Stimulated activated CD4-positive, alpha-beta T cell treated with anti-CD3 and anti-CD28 coated beads, Interleukin-12 subunit alpha, Interleukin-12 subunit beta, amount 100 ng/mL, for 48 hours (primary cell): ENCODE data around the gene SHB.

Experiments
- DNase-seq, 3 donors: peaks; one replicate each; pipeline ENCODE4 v3.0.0-alpha.2; 2020; ENCODE audit warnings: low read depth in 2 of 3, low spot score in 1 of 3

The SHB gene

DNA sequence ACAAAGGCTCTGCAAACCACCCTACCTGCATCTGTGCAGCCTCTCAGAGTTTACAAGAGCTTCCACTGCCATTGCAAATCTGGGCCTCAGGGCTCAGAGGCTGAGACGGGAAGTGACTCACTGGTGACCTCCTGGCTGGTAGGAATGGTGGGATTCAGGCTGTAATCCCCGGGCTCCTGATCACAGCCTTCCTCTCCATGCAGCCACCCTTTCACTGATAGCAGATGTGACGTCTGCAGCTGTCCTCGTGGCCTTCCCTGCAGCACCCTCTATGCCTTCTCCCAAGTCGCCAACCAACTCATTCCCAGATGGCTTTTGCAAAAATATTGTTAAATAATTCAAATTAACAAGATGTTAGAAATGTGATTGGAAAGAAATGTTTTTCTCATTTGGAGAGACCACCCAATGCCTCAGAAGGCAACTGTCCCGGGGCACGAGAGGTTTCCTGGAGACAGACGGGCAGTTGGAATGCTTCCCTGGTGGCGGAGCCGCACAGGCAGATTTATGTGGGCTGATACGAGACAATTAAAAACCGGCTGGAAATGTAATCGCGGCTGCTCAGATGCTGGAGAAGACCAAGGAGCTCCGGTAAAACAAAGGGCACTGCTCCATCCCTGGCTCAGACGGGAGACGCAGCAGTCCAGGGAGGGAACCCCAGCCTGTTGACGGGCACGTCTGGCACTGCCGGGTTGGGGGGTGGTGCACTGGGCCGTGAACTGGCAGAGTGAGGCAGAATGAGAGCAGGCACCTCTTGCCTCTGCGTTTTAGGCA is 130.7 kb downstream of the SHB start:
- no peak for DNase-seq

DNA sequence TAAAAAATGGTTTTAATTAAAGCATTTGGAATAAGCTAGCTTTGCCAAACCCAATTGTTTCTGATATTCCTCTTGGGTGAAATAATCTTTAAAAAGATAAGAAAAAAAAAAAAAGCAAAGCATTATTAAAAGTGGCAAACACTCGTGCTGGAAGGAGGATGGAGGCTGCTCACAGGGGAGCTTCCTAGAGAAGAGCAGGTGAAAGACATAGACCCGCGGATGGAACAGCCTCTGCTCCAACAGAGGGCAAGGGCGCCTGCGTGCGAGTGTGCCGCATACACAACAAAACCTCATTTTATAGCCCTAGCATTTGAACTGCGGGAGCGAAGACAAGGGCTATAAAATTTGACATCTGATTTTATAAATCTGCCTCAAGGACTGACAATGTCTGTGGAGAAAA is 131.7 kb downstream of the SHB start:
- no peak for DNase-seq

DNA sequence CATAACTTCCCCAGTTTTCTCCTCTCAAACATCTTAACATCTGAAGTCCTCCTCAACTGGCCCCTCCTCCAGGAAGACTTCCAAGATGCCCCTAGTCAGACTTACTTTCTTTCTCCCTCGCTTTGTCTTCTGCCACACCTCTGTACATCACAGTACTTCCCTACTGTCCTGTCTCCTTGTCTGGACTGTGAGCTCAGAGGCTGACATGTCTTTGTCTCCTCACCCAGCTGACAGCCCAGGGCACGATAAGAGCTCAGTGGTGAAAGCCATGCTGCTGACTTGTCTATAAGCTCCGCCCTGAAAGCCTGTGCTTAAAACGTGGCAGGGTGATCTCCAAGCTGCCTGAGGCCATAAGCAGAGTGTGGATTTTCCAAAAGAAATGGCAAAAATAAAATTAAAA is 132.1 kb downstream of the SHB start:
- DNase-seq, result no peak

- no peak for DNase-seq
Measured at GRCh38 chr9:37936376-37936775, 132.7 kb downstream of the SHB start.

DNA sequence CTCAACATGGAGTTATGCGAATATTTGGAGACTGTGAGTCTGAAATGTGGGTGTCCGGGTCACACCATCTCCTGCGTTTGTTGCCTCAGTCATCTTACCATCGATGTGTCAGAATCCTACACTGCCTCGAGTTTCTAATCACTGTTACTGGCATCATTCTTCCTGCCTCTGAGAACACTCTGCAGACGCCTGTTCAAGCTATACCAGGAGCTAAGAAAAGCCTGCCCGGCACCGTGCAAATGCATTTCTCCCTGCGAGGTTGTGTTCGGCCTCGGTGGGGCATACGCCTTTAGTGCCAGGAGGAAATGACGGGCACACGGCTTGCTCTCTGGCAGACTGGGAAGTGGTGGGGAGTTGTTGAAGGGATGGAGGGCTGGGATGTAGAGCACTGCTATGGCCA is 133.9 kb downstream of the SHB start:
- DNase-seq, result no peak

- DNase-seq, result no peak
Measured at GRCh38 chr9:37931592-37931991, 137.4 kb downstream of the SHB start.

DNA sequence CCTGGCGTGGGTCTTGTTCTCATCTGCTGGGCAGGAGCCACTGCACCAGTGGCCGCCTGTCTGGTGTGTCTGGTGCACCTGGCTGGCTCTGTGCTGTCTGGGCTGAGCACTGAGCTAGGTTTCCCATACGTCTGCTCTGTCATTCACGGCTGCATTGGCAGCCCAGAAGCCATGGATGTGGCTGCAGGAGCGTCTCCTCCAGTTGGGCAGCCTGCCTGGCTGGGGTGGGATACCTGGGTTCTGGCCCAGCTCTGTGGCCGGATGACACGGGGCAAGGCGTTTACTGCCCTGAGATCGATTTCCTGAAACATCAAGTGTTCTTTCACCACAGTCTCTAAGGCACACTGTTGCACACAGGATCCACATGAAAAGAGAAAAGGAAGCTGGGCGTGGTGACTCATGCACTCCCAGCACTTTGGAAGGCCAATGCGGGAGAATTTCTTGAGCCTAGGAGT is 139.6 kb downstream of the SHB start:
- no peak for DNase-seq

DNA sequence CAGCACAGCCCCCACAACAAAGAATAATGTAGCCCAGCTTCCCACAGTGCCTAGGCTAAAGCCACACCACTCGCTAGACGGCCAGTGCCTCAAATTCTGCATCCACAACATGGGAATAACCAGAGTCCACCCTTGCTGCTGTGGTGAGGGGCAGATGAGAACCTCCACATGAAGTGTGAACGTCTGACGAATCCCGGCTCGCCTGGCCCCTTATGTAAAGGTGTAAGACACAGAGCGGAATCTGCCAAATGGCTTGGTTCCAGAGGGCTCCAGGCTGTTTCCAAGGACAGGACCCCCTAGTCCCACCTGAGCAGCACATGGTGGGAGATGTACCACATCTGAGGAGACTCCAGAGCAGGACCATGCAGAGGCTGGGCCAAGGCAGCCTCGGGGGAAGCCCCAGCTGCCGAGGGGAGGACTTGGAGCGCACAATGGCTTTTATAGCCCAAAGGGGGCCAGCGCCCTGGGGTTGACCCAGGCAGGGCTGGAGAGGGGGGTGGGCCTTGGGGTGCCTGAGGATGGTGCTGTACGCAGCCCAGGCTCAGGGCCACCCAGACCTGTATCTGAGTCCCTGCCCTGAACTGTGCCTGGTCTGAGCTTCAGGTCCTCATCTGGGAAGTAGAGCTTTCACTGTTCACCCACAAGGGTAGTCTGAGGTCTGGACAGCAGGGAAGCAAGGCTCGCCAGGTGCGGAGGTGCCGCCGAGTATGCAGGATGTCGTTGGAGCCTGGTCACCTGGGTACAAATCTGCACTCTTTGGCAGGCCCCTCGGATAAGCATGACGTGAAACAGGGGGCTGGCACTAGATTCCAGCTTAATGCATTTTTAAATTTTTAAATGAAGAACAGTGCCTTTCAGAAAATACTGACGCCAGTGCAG is 140.2 kb downstream of the SHB start:
- no peak for DNase-seq

DNA sequence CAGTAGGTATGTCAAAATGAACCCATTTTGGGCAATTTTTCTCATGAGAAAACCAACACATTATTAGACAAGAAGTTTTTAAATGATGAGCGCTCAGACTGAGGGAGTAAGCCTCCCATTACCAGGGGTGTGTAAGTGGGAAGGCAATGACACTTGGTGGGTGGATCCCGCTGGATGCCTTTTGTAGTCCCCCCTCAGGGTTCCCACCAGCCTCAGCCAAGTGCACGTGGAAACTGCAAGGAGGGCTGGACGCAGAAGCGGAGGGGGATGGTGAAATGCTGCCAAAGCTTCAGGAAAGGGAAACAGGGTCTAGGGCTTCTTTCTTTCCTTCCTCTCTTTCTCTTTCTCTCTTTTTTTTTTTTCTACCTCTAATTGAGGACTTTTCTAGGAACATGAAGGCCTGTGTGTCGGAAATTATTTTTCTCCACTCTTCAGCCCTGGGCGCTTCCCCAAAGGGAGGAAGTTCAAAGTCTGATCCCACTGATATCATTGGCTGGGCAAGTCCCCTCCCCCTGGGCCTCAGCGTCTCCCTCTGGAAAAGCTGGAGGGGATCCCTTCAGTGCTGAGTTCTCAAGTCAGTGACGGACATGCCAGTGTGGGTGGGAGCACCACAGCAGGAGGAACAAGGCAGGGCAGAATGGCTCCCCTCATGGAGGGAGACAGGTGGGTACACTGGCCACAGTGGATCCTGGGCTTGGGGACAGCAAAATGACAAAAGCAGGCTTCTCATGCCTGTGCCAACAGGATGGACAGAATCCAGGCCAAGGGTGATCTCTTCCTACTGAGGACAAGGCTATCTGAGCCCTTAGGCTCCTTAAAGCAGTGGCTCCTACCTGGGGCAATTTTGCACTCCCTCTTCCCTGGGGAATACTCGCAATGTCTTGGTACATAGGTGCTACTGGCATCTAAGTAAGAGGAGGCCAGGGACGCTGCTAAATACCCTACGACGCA is 141.2 kb downstream of the SHB start:
- no peak for DNase-seq

GRCh38 chr9:37927132-37927531 is 141.9 kb downstream of the SHB start:
- DNase-seq, result no peak

GRCh38 chr9:37926737-37927118 is 142.3 kb downstream of the SHB start:
- no peak for DNase-seq

GRCh38 chr9:37925786-37926736 is 143.0 kb downstream of the SHB start:
- no peak for DNase-seq

GRCh38 chr9:37925006-37925405 is 144.0 kb downstream of the SHB start:
- DNase-seq, result no peak

GRCh38 chr9:37924538-37924937 is 144.5 kb downstream of the SHB start:
- no peak for DNase-seq

DNA sequence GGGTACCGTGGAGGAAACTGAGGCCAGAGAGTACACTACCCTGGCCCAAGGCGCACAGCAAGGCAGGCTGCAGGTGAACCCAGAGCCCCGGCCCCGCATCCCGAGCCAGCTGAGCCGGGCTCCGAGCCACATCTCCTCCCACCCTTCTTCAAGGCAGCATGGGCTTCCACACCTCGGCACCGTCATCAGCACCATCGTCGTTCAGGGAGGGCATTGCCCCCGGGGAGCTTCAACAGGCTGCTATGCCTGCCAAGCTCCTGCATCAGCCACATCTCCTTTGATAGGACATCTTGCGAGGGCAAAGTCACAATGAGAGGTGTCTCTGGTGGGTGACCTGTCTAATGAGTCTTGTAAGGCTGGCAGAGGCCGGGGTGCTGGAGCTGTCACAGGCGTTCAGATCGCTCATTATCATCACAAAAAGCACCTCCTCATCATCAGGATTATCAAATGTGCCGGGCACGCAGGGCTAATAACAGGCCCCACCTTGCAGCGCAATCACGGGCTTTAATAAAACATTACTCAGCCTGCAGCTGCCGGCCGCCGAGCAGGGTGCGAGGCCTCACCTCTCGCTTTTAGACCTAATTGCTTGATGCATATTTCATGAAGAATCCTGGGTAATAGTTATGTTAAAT is 145.1 kb downstream of the SHB start:
- DNase-seq, result no peak

GRCh38 chr9:37923118-37923795 is 145.8 kb downstream of the SHB start:
- DNase-seq, result no peak

- no peak for DNase-seq
Measured at GRCh38 chr9:37922363-37923117, 146.5 kb downstream of the SHB start.

DNA sequence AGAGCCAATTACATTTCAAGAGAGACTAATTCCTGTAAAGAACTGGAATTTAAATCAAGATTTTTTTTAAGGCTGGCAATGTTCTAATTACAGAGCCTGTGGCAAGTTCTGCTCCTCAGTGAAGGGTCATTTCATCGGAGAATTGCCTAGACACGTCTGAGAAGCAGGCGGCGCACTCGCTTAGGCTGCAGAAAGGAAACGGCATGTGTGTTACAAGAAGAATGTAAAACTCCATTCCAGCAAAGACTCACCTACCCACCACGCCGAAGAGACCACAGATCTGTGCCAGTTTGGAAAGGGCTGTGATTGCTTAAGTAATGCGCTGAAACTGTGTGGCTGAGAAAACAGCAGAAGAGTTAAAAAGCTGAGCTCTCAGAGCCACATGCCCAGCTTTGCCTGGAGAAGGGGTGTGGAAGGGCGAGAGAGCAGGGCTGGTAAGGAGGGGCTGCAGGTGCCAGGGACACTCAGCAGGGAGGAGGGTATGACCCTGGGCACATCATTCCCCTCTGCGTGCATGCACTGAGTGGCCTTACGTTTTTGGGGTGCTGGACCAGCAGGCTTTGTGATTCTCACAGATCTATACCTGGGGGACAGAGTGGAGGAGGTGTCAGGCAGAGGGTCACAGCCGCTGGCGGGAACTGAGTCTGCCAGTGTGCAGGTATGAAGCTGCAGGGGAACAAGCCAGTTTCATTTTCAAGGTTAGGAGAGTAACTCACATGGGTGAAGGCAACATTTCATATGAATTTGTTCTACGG is 147.3 kb downstream of the SHB start:
- DNase-seq, result no peak
